ENCODE data around the gene COPG1.

GRCh38 chr3:129304962-129305222 is 55.5 kb downstream of the COPG1 start:
- TF ChIP-seq NFYB (CRISPR knock-in tag; conservative IDR thresholded peaks at IDR 0.05; ENCODE audit: low read depth) (no peak), E2F4 (CRISPR knock-in tag; IDR thresholded peaks at IDR 0.05; ENCODE audit: borderline replicate concordance, low read depth) (no peak), SMAD3 (CRISPR knock-in tag; IDR thresholded peaks at IDR 0.05; ENCODE audit: borderline replicate concordance) (no peak), USF2 (CRISPR knock-in tag; IDR thresholded peaks at IDR 0.05) (no peak), HMGA2 (CRISPR knock-in tag; IDR thresholded peaks at IDR 0.05) (no peak)
- TF ChIP-seq, protein P1, sequence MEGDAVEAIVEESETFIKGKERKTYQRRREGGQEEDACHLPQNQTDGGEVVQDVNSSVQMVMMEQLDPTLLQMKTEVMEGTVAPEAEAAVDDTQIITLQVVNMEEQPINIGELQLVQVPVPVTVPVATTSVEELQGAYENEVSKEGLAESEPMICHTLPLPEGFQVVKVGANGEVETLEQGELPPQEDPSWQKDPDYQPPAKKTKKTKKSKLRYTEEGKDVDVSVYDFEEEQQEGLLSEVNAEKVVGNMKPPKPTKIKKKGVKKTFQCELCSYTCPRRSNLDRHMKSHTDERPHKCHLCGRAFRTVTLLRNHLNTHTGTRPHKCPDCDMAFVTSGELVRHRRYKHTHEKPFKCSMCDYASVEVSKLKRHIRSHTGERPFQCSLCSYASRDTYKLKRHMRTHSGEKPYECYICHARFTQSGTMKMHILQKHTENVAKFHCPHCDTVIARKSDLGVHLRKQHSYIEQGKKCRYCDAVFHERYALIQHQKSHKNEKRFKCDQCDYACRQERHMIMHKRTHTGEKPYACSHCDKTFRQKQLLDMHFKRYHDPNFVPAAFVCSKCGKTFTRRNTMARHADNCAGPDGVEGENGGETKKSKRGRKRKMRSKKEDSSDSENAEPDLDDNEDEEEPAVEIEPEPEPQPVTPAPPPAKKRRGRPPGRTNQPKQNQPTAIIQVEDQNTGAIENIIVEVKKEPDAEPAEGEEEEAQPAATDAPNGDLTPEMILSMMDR (IDR thresholded peaks at IDR 0.05) = no peak
